HepG2 (cell line): ENCODE measurements around the gene MZT1. TPM values are rescaled to one million over a fixed set of nuclear protein-coding genes. Genes with fewer than 3 reads are reported as not detected.

Source experiments
- BHLHE40 ChIP-seq: IDR thresholded peaks from 2 replicates; pipeline ENCODE4 v1.6.1; 2011; ENCODE audit warnings: low read length, improper control_type of control experiment
- CCAR2 ChIP-seq: fragments of 200-400 bp; formaldehyde crosslinking; optimal IDR thresholded peaks from 2 replicates; pipeline ENCODE3; 2018; ENCODE audit warnings: low read depth, mild to moderate bottlenecking, low read length, moderate library complexity
- ELF4 ChIP-seq: sonication (generic); formaldehyde crosslinking; IDR thresholded peaks from 2 replicates; pipeline ENCODE4 v1.5.0; 2020; ENCODE audit warnings: missing genetic modification reagents, mild to moderate bottlenecking, moderate library complexity, borderline replicate concordance
- FOXO1 ChIP-seq: sonication (generic); formaldehyde crosslinking; IDR thresholded peaks from 2 replicates; pipeline ENCODE4 v1.4.0; 2020; ENCODE audit warnings: missing genetic modification reagents
- HNF1A ChIP-seq, 2 experiments: sonication (generic) in 1 of 2; formaldehyde crosslinking in 1 of 2; IDR thresholded peaks; 2 replicates each; pipeline versions ENCODE4 v1.4.0 to v1.6.1; 2016 to 2020; ENCODE audit warnings: borderline replicate concordance in 1 of 2, low read depth in 1 of 2, mild to moderate bottlenecking in 1 of 2, missing genetic modification reagents in 1 of 2
- KLF11 ChIP-seq: IDR thresholded peaks from 2 replicates; pipeline ENCODE4 v1.6.1; 2016; ENCODE audit warnings: missing compliant biosample characterization
- MAF1 ChIP-seq: sonication (generic); formaldehyde crosslinking; IDR thresholded peaks from 2 replicates; pipeline ENCODE4 v1.5.0; 2020; ENCODE audit warnings: missing genetic modification reagents, borderline replicate concordance
- NFATC3 ChIP-seq: sonication (generic); formaldehyde crosslinking; IDR thresholded peaks from 2 replicates; pipeline ENCODE4 v1.5.1; 2020; ENCODE audit warnings: mild to moderate bottlenecking, missing genetic modification reagents
- NR2F1 ChIP-seq, 2 experiments: fragments of 450-650 bp in 1 of 2; formaldehyde crosslinking in 1 of 2; IDR thresholded peaks; 2 replicates each; pipeline versions ENCODE4 v1.5.0 to v1.6.1; 2016 to 2020; ENCODE audit warnings: mild to moderate bottlenecking in 1 of 2, missing compliant biosample characterization in 1 of 2, missing genetic modification reagents in 1 of 2, moderate library complexity in 1 of 2
- RBAK ChIP-seq: sonication (generic); formaldehyde crosslinking; IDR thresholded peaks from 2 replicates; pipeline ENCODE4 v1.5.1; 2020; ENCODE audit warnings: mild to moderate bottlenecking, missing genetic modification reagents
- RXRA ChIP-seq: sonication (generic); formaldehyde crosslinking; IDR thresholded peaks from 2 replicates; pipeline ENCODE4 v1.5.1; 2020; ENCODE audit warnings: missing genetic modification reagents
- SMYD3 ChIP-seq: sonication (generic); formaldehyde crosslinking; IDR thresholded peaks from 2 replicates; pipeline ENCODE4 v1.8.1; 2023; ENCODE audit warnings: mild to moderate bottlenecking, missing genetic modification reagents
- SP140L ChIP-seq: sonication (generic); formaldehyde crosslinking; IDR thresholded peaks from 2 replicates; pipeline ENCODE4 v1.4.0; 2020; ENCODE audit warnings: missing genetic modification reagents, borderline replicate concordance
- SP2 ChIP-seq: sonication (generic); formaldehyde crosslinking; IDR thresholded peaks from 2 replicates; pipeline ENCODE4 v1.5.1; 2020; ENCODE audit warnings: mild to moderate bottlenecking, missing genetic modification reagents
- TBX2 ChIP-seq: sonication (generic); formaldehyde crosslinking; IDR thresholded peaks from 2 replicates; pipeline ENCODE4 v1.5.0; 2020; ENCODE audit warnings: missing genetic modification reagents, mild to moderate bottlenecking, borderline replicate concordance
- ZBTB8A ChIP-seq: sonication (generic); formaldehyde crosslinking; IDR thresholded peaks from 2 replicates; pipeline ENCODE4 v1.4.0; 2020; ENCODE audit warnings: mild to moderate bottlenecking, low read depth, missing genetic modification reagents, borderline replicate concordance
- ZMAT3 ChIP-seq: sonication (generic); formaldehyde crosslinking; conservative IDR thresholded peaks from 2 replicates; pipeline ENCODE4 v1.7.0; 2021; ENCODE audit warnings: missing genetic modification reagents
- ZNF232 ChIP-seq: sonication (generic); formaldehyde crosslinking; IDR thresholded peaks from 2 replicates; pipeline ENCODE4 v1.4.0; 2020; ENCODE audit warnings: missing genetic modification reagents, borderline replicate concordance
- ZNF335 ChIP-seq: sonication (generic); formaldehyde crosslinking; IDR thresholded peaks from 2 replicates; pipeline ENCODE4 v1.4.0; 2020; ENCODE audit warnings: missing genetic modification reagents
- ZNF724P ChIP-seq: sonication (generic); formaldehyde crosslinking; IDR thresholded peaks from 2 replicates; pipeline ENCODE4 v1.8.0; 2022; ENCODE audit warnings: missing genetic modification reagents, borderline replicate concordance
- ZNF816 ChIP-seq: sonication (generic); formaldehyde crosslinking; IDR thresholded peaks from 2 replicates; pipeline ENCODE4 v1.8.0; 2022; ENCODE audit warnings: missing genetic modification reagents, mild to moderate bottlenecking, borderline replicate concordance
- ZNF878 ChIP-seq: sonication (generic); formaldehyde crosslinking; IDR thresholded peaks from 2 replicates; pipeline ENCODE4 v1.8.1; 2023; ENCODE audit warnings: mild to moderate bottlenecking, missing genetic modification reagents, moderate library complexity
- ZNF891 ChIP-seq: sonication (generic); formaldehyde crosslinking; IDR thresholded peaks from 2 replicates; pipeline ENCODE4 v1.5.0; 2020; ENCODE audit warnings: mild to moderate bottlenecking, missing genetic modification reagents
- ZSCAN29 ChIP-seq: sonication (generic); formaldehyde crosslinking; conservative IDR thresholded peaks from 2 replicates; pipeline ENCODE4 v1.4.0; 2020; ENCODE audit warnings: mild to moderate bottlenecking, missing genetic modification reagents
- polyA plus RNA-seq, 8 experiments: library from polyadenylated mRNA; depleted of rRNA in 3 of 8; stranded (reverse) in 7 of 8; unstranded in 1 of 8; fragments of >200 nt; fragmentation: Illumina TruSeq in 4 of 8; extraction: Trizol in 4 of 8; gene quantifications; 2 replicates each; pipeline versions ENCODE4 v1.2.1 to v1.2.3, GENCODE V29; 2011 to 2016; ENCODE audit warnings: low read depth in 4 of 8, missing spikeins in 1 of 8, mixed read lengths in 1 of 8; ENCODE audit not compliant: insufficient read depth in 1 of 8
- total RNA-seq, 5 experiments: library from RNA; depleted of rRNA; stranded (reverse); fragments of >200 nt; fragmentation: Illumina TruSeq; extraction: Trizol; gene quantifications; 2 replicates each; pipeline ENCODE4 v1.2.3, GENCODE V29; 2016; ENCODE audit warnings: low read depth in 1 of 5
- TF ChIP-seq, protein P1 (sequence below): IDR thresholded peaks from 2 replicates; pipeline ENCODE4 v1.6.1; 2018; ENCODE audit warnings: missing genetic modification reagents, mild to moderate bottlenecking, missing compliant biosample characterization

The MZT1 gene
- total and polyA plus RNA-seq, 2 of the 13 experiments (the other 11 are each of a cell fraction or from before 2014, with no cell fraction given) = 11.7 to 17.2 TPM

GRCh38 chr13:72727417-72728289 is at the start of gene MZT1, which contains the start of gene BORA (continued):
- TF ChIP-seq ZNF891 (no peak; the same call in 1 of the 2 replicates), SP2 (CRISPR knock-in tag) (peak; percentile 84), HNF1A (IDR thresholded peaks at IDR 0.05; ENCODE audit: low read depth) (no peak), HNF1A (CRISPR knock-in tag; IDR thresholded peaks at IDR 0.05; ENCODE audit: borderline replicate concordance) (peak; percentile 65), RXRA (CRISPR knock-in tag) (peak; percentile 64; the same call in 1 of the 2 replicates), ZNF335 (CRISPR knock-in tag) (peak; percentile 68; the same call in 1 of the 2 replicates), TBX2 (CRISPR knock-in tag) (peak; percentile 90), NFATC3 (CRISPR knock-in tag) (peak; percentile 67; the same call in 1 of the 2 replicates), SP140L (CRISPR knock-in tag) (peak; percentile 63; the same call in 1 of the 2 replicates), FOXO1 (CRISPR knock-in tag) (peak; percentile 68; the same call in 1 of the 2 replicates), NR2F1 (CRISPR knock-in tag; IDR thresholded peaks at IDR 0.05) (no peak), ZSCAN29 (CRISPR knock-in tag) (peak; percentile 74; the same call in 1 of the 2 replicates), ZMAT3 (CRISPR knock-in tag) (peak; percentile 79; the same call in 1 of the 2 replicates), KLF11 (CRISPR knock-in tag) (peak; percentile 95), ZBTB8A (CRISPR knock-in tag) (peak; percentile 65; the same call in 1 of the 2 replicates), ZNF724P (CRISPR knock-in tag) (peak; percentile 100), SMYD3 (CRISPR knock-in tag) (peak; percentile 100), BHLHE40 (no peak), ZNF816 (peak; percentile 99; the same call in 1 of the 2 replicates), CCAR2 (no peak), MAF1 (CRISPR knock-in tag) (peak; percentile 75; the same call in 1 of the 2 replicates), ZNF878 (CRISPR knock-in tag) (peak; percentile 100), ZNF232 (CRISPR knock-in tag) (peak; percentile 88), ELF4 (CRISPR knock-in tag) (peak; percentile 87; the same call in 1 of the 2 replicates), RBAK (CRISPR knock-in tag) (0 out of 2 replicates have a peak, but pooled peaks have one; percentile 24)
- TF ChIP-seq, protein P1, sequence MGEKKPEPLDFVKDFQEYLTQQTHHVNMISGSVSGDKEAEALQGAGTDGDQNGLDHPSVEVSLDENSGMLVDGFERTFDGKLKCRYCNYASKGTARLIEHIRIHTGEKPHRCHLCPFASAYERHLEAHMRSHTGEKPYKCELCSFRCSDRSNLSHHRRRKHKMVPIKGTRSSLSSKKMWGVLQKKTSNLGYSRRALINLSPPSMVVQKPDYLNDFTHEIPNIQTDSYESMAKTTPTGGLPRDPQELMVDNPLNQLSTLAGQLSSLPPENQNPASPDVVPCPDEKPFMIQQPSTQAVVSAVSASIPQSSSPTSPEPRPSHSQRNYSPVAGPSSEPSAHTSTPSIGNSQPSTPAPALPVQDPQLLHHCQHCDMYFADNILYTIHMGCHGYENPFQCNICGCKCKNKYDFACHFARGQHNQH (CRISPR knock-in tag) = peak; percentile 88
